ENCODE data around the gene OR5K4.
A peak's percentile ranks its signal among the peaks of the same experiment; 100 is the strongest.

The OR5K4 gene

GRCh38 chr3:98343647-98344507 is 9.8 kb upstream of the OR5K4 start:
- TF ChIP-seq ZFX (IDR thresholded peaks at IDR 0.05; ENCODE audit: borderline replicate concordance) = no peak
- TF ChIP-seq CTCF (IDR thresholded peaks at IDR 0.05) = peak; percentile 97
- H3K27ac ChIP-seq = no peak overlapping the region

DNA sequence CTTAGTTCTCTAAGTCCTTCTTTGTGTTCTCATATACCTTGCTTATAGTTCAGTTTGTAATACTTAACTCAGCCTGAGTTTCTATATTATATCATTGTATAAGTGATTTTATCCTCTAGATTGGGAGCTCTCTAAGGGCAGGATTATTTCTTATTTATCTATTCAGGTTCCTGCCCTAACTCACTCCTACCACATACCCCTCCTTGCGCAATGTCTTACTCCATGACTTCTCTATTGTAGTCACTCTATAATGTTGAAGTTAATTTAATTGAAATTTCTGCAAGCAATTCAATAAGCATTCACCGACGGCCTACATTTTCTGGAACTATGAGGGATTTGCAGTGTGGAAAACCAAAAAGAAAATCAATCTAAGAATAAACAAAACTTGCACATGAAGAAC is 3.6 kb upstream of the OR5K4 start:
- TF ChIP-seq CTCF (IDR thresholded peaks at IDR 0.05) = no peak
- no peak for TF ChIP-seq ZFX (IDR thresholded peaks at IDR 0.05; ENCODE audit: borderline replicate concordance)

DNA sequence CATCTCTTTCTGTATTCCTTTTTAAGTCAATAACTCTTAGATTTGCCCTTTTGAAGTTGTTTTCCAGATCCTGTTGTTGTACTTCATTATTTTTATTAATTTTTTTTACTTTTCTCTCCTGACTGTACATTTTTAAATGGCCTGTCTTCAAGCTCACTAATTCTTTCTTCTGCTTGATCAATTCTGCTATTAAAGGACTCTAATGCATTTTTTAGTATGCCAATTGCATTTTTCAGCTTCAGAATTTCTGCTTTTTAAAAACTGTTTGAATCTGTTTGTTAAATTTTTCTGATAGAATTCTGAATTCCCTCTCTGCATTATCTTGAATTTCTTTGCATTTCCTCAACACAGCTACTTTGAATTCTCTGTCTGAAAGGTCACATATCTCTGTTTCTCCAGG is 5.6 kb downstream of the OR5K4 start:
- TF ChIP-seq ZFX (IDR thresholded peaks at IDR 0.05; ENCODE audit: borderline replicate concordance) (no peak), CTCF (IDR thresholded peaks at IDR 0.05) (no peak)
- H3K27ac ChIP-seq = no peak overlapping the region

More for the DNA sequence above, 3.6 kb upstream of the OR5K4 start:
- H3K27ac ChIP-seq = no peak overlapping the region

DNA sequence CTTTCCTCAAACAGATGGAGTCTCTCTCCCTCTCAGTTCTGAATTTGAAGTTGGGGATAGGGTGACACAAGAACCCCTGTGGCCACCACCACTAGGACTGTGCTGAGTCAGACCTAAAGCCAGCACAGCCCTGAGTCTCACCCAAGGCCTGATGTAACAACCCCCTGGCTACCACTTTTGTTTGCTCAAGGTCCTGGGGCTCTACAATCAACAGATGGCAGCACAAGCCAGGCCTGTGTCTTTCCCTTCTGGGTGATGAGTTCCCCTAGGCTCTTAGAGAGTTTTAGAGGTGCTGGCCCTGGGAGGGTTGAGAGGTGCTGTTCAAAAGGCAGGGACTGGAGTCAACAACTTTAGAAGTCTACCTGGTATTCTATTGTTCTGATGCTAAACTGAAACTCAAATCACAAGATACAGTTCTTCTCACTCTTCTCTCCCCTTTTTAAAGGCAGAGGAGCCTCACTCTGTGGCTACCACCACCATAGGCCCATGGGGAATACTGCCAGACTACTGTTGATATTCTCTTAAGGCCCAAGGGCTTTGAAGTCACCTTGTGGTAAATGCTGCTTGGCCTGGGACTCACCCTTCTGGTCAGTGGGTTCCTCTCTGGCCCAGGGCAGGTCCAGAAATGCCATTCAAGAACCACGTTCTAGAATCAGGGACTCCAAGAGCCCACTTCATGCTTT is 6.5 kb downstream of the OR5K4 start:
- TF ChIP-seq ZFX (IDR thresholded peaks at IDR 0.05; ENCODE audit: borderline replicate concordance) (no peak), CTCF (IDR thresholded peaks at IDR 0.05) (no peak)
- H3K27ac ChIP-seq = no peak overlapping the region

DNA sequence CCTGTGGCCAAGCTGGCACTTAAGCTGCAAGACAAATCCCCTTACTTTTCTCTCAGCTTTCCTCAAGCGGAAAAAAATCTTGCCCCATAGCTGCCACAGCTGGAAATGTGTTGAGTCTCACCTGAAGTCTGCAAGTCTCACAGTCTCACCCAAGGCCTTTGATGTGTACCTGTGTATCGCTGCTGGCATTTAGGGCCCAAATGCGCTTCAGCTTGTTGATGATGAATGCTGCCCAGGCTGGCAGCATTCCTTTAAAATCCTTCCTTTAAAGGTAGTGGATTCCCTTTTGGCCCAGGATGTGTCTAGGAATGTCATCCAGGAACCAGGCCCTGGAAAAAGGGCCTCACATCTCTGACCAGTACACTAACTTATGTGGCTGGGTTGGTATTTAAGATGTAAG is 7.0 kb downstream of the OR5K4 start:
- no peak for TF ChIP-seq ZFX (IDR thresholded peaks at IDR 0.05; ENCODE audit: borderline replicate concordance)
- no peak for TF ChIP-seq CTCF (IDR thresholded peaks at IDR 0.05)
- no peak overlapping the region for H3K27ac ChIP-seq

GRCh38 chr3:98361289-98361688 is 7.6 kb downstream of the OR5K4 start:
- H3K27ac ChIP-seq = no peak overlapping the region
- TF ChIP-seq CTCF (IDR thresholded peaks at IDR 0.05) = no peak
- no peak for TF ChIP-seq ZFX (IDR thresholded peaks at IDR 0.05; ENCODE audit: borderline replicate concordance)
